HL-60 (cell line): ENCODE measurements around the gene CCR9.

Experiments
- DNase-seq, 2 experiments: peaks; one replicate each; pipeline ENCODE4 v3.0.0-alpha.2; 2010 to 2020; ENCODE audit warnings: low read depth in 1 of 2, low spot score in 1 of 2
- H3K27ac ChIP-seq: fragments of 250-450 bp; sonication (Bioruptor Pico); replicated peaks from 2 replicates; pipeline ENCODE4 v1.5.1; 2020; ENCODE audit warnings: mild to moderate bottlenecking, moderate library complexity
- H3K27me3 ChIP-seq: fragments of 250-450 bp; sonication (Bioruptor Pico); 2 replicates; pipeline ENCODE4 v1.5.1; 2021; ENCODE audit warnings: mild to moderate bottlenecking, moderate library complexity; ENCODE audit not compliant: insufficient read depth, poor library complexity, severe bottlenecking
- H3K4me3 ChIP-seq: replicated peaks from 2 replicates; pipeline ENCODE4 v1.5.1; 2011; ENCODE audit warnings: mild to moderate bottlenecking, control low read depth, low read length; ENCODE audit not compliant: insufficient read depth
- GABPA ChIP-seq: IDR thresholded peaks from 2 replicates; pipeline ENCODE4 v1.6.1; 2012; ENCODE audit warnings: low read depth
- POLR2AphosphoS5 ChIP-seq: IDR thresholded peaks from 2 replicates; pipeline ENCODE4 v1.6.1; 2012; ENCODE audit warnings: low read depth
- SPI1 ChIP-seq: IDR thresholded peaks from 2 replicates; pipeline ENCODE4 v1.6.1; 2012; ENCODE audit warnings: low read depth, mild to moderate bottlenecking, borderline replicate concordance
- TF ChIP-seq, protein P1 (sequence below): IDR thresholded peaks from 2 replicates; pipeline ENCODE4 v1.6.1; 2012; ENCODE audit warnings: low read depth; ENCODE audit not compliant: insufficient replicate concordance
- TF ChIP-seq, protein P2 (sequence below): IDR thresholded peaks from one replicate; pipeline ENCODE4 v1.5.1; 2011; ENCODE audit warnings: low read length, control low read depth, inconsistent platforms; ENCODE audit not compliant: insufficient read depth

The CCR9 gene

DNA sequence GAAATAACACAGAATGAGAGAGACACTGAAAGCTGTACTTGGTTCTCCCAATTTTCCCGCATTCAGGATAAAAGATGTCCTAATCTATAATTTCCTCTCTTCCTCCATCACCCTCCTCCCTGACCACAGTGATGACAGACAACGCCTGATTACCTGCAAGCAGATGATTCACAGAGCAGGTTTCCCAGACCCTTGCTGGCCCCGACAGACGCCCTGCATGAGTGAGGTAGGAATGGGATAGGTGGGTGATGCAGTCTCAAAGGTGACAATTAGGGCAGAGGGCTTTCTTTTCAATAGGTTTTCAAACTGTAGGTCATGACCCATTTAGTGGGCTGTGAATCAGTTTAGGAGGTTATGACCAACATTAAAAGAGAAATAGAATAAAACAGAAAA lies 51.7 kb downstream of the CCR9 start:
- no peak overlapping the region for H3K27ac ChIP-seq
- DNase-seq = no peak
- no peak overlapping the region for H3K4me3 ChIP-seq
- TF ChIP-seq POLR2AphosphoS5 = no peak
- TF ChIP-seq, protein P1, sequence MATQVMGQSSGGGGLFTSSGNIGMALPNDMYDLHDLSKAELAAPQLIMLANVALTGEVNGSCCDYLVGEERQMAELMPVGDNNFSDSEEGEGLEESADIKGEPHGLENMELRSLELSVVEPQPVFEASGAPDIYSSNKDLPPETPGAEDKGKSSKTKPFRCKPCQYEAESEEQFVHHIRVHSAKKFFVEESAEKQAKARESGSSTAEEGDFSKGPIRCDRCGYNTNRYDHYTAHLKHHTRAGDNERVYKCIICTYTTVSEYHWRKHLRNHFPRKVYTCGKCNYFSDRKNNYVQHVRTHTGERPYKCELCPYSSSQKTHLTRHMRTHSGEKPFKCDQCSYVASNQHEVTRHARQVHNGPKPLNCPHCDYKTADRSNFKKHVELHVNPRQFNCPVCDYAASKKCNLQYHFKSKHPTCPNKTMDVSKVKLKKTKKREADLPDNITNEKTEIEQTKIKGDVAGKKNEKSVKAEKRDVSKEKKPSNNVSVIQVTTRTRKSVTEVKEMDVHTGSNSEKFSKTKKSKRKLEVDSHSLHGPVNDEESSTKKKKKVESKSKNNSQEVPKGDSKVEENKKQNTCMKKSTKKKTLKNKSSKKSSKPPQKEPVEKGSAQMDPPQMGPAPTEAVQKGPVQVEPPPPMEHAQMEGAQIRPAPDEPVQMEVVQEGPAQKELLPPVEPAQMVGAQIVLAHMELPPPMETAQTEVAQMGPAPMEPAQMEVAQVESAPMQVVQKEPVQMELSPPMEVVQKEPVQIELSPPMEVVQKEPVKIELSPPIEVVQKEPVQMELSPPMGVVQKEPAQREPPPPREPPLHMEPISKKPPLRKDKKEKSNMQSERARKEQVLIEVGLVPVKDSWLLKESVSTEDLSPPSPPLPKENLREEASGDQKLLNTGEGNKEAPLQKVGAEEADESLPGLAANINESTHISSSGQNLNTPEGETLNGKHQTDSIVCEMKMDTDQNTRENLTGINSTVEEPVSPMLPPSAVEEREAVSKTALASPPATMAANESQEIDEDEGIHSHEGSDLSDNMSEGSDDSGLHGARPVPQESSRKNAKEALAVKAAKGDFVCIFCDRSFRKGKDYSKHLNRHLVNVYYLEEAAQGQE = no peak
- TF ChIP-seq SPI1 = no peak
- TF ChIP-seq, protein P2, sequence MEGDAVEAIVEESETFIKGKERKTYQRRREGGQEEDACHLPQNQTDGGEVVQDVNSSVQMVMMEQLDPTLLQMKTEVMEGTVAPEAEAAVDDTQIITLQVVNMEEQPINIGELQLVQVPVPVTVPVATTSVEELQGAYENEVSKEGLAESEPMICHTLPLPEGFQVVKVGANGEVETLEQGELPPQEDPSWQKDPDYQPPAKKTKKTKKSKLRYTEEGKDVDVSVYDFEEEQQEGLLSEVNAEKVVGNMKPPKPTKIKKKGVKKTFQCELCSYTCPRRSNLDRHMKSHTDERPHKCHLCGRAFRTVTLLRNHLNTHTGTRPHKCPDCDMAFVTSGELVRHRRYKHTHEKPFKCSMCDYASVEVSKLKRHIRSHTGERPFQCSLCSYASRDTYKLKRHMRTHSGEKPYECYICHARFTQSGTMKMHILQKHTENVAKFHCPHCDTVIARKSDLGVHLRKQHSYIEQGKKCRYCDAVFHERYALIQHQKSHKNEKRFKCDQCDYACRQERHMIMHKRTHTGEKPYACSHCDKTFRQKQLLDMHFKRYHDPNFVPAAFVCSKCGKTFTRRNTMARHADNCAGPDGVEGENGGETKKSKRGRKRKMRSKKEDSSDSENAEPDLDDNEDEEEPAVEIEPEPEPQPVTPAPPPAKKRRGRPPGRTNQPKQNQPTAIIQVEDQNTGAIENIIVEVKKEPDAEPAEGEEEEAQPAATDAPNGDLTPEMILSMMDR = no peak
- no peak for TF ChIP-seq GABPA
- no peaks in the 10 kb centered on the region for H3K27me3 ChIP-seq

DNA sequence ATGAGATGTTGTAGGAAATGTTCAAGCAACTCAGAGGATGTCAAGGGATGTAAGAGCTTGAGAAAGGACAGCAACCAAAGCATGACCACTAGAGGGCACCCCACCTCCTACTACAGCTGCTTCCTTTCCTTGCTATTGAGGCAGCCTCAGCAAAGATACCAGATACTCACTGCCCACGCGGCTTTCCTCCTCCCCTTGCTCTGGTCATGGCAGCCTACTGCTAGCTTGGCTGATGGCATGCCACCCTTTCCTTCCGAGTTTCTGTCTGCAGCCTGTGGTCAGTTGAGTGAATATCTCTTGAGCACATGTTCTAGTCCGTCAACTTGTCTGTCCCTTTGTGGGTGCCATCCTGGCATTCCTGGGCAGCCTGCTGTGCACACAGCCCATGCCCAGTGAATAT lies 52.5 kb downstream of the CCR9 start:
- TF ChIP-seq GABPA (no peak), POLR2AphosphoS5 (no peak)
- TF ChIP-seq, protein P2 = peak; percentile 97
- DNase-seq = peak; percentile 75 to 84
- Histone ChIP-seq H3K27me3 (no peaks in the 10 kb centered on the region), H3K4me3 (no peak overlapping the region), H3K27ac (no peak overlapping the region)

DNA sequence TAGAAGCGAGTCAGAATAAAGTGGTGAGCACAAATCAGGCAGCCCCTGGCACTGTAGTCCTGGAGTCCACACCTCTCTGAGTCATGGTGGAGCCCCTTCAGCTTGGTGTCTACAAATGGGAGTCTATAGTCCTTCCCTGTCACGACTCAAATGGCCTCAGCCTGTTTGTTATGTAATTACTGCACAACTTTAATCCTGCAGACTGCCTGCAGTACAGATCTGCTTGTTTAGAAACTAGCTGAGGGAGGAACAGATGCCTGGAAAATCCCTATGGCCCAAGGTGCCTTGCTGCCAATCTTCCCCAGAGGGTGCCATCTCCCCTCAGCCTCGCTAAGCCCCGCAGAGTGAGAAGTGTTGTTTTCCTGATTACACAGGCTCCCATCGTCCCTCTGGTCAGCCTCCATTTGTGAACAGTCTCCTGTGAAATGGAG lies 53.0 kb downstream of the CCR9 start:
- Histone ChIP-seq H3K4me3 (no peak overlapping the region), H3K27me3 (no peaks in the 10 kb centered on the region), H3K27ac (no peak overlapping the region)
- no peak for DNase-seq
- TF ChIP-seq, protein P1 = no peak
- TF ChIP-seq POLR2AphosphoS5 (no peak), GABPA (no peak), SPI1 (no peak)
- TF ChIP-seq, protein P2 = no peak

DNA sequence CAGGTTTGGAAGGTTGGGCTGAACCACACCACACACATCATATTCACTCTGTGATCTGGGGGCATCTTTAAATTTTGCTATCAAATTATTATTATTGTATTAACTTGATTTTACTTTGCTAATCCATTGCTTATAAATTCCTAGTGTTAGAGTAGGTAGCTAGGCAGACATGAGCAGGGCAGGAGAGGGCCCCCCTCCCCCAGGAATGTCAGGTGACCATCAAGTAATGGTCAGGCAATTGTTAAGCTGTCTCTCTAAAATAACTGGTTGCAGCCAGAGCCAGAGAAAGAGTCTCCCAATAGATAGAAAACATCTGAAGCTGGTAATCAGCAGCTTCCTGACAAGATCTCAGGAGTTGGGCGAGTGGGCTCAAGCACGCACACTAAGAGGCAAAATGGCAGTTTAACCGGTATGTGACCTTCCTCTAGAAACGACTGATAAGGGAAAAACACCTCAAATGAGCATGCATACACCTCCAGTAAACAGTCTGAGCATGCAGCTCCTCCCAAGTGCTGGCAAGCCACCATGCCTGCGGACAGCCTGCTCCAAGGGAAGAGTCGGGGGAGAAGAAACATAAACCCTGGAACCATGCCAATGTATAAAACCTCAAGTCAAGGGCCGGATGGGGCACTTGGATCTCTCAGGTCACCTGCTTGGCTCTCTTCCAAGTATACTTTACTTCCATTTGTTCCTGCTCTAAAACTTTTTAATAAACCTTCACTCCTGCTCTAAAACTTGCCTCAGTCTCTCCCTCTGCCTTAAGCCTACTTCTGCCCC lies 53.8 kb downstream of the CCR9 start:
- no peak for DNase-seq
- H3K4me3 ChIP-seq = no peak overlapping the region
- no peak overlapping the region for H3K27ac ChIP-seq
- TF ChIP-seq, protein P2 = no peak
- no peak for TF ChIP-seq POLR2AphosphoS5
- no peaks in the 10 kb centered on the region for H3K27me3 ChIP-seq
